HCT116 (cell line): ENCODE measurements around the gene PRKACA. TPM values are rescaled to one million over a fixed set of nuclear protein-coding genes. Genes with fewer than 3 reads are reported as not detected.

Experiments
- ATAC-seq: fragments of 200-7000 bp; cut with Tn5 transposase; 2 replicates; pipeline ENCODE4 v1.9.1; 2020; ENCODE audit warnings: mild to moderate bottlenecking, moderate library complexity
- BruUV-seq: library from RNA; stranded (reverse); fragments of 400-500 nt; replicated peaks from 2 replicates; lab custom pipeline; 2021; lab: Mats Ljungman, UMichigan
- CTCF ChIA-PET: fragments of 300-600 bp; sonication (Branson Sonifier 250); formaldehyde crosslinking; loops from one replicate; lab custom pipeline; 2021; ENCODE audit warnings: antibody characterized with exemption; lab: Charles Lee
- POLR2A ChIA-PET: fragments of 300-600, 350-600 bp; sonication (Branson Sonifier 250); formaldehyde crosslinking; loops from one replicate; lab custom pipeline; 2021; ENCODE audit warnings: antibody characterized with exemption; lab: Charles Lee
- RAD21 ChIA-PET, 2 experiments: fragments of 300-600 bp; sonication (Branson Sonifier 250); formaldehyde crosslinking; loops; one replicate each; lab custom pipeline; 2023; ENCODE audit warnings: low total read pairs in 2 of 2; ENCODE audit not compliant: uncharacterized antibody in 2 of 2, unreplicated experiment in 2 of 2, low non-redundant PET in 1 of 2; lab: Charles Lee
- DNase-seq: peaks from one replicate; pipeline ENCODE4 v3.0.0-alpha.2; 2010; ENCODE audit warnings: low read depth, low spot score
- H2AFZ ChIP-seq: fragments of 200-600 bp; shearing (Covaris generic), sonication (generic); 2 replicates; pipeline ENCODE4 v1.6.1; 2017; ENCODE audit warnings: low read depth, mixed run types, mixed read lengths, antibody characterized with exemption, low read length; ENCODE audit not compliant: poor library complexity, severe bottlenecking
- H3K27ac ChIP-seq: 2 replicates; pipeline ENCODE4 v1.5.1; 2012; ENCODE audit warnings: low read depth, low read length
- H3K27me3 ChIP-seq: fragments of 200-600 bp; sonication (generic); 2 replicates; pipeline ENCODE4 v1.6.1; 2016; ENCODE audit warnings: mixed run types, low read length, mixed read lengths; ENCODE audit not compliant: insufficient read depth
- H3K36me3 ChIP-seq, 2 experiments: fragments of 200-500 bp in 1 of 2; fragments of 200-600 bp in 1 of 2; sonication (Bioruptor generic) in 1 of 2; sonication (generic) in 1 of 2; 2 replicates each; pipeline versions ENCODE4 v1.5.1 to v1.6.1; 2014 to 2016; ENCODE audit warnings: low read length in 2 of 2, inconsistent platforms in 1 of 2, mixed read lengths in 1 of 2, mixed run types in 1 of 2; ENCODE audit not compliant: insufficient read depth in 2 of 2, control insufficient read depth in 1 of 2
- H3K4me1 ChIP-seq, 2 experiments: fragments of 200-600 bp in 1 of 2; sonication (generic) in 1 of 2; 2 replicates each; pipeline versions ENCODE4 v1.5.1 to v1.6.1; 2012 to 2017; ENCODE audit warnings: low read length in 2 of 2, inconsistent platforms in 1 of 2, mild to moderate bottlenecking in 1 of 2, mixed read lengths in 1 of 2, mixed run types in 1 of 2, moderate library complexity in 1 of 2; ENCODE audit not compliant: insufficient read depth in 2 of 2, control insufficient read depth in 1 of 2
- H3K4me2 ChIP-seq: fragments of 200-600 bp; sonication (generic); 2 replicates; pipeline ENCODE4 v1.6.1; 2017; ENCODE audit warnings: mixed run types, low read length, mixed read lengths
- H3K4me3 ChIP-seq, 2 experiments: fragments of 200-600 bp in 1 of 2; sonication (generic) in 1 of 2; replicated peaks in 1 of 2; 2 replicates each; pipeline ENCODE4 v1.5.1; 2011 to 2016; ENCODE audit warnings: low read length in 2 of 2, control low read depth in 1 of 2, low read depth in 1 of 2, mild to moderate bottlenecking in 1 of 2, mixed read lengths in 1 of 2, mixed run types in 1 of 2
- H3K79me2 ChIP-seq: fragments of 200-600 bp; sonication (generic); 2 replicates; pipeline ENCODE4 v1.6.1; 2017; ENCODE audit warnings: mild to moderate bottlenecking, mixed run types, low read length, moderate library complexity, mixed read lengths; ENCODE audit not compliant: insufficient read depth
- H3K9ac ChIP-seq: fragments of 200-600 bp; sonication (generic); 2 replicates; pipeline ENCODE4 v1.6.1; 2016; ENCODE audit warnings: low read length, mixed read lengths
- H3K9me2 ChIP-seq: fragments of 200-600 bp; sonication (generic), shearing (Covaris generic); 2 replicates; pipeline ENCODE4 v1.6.1; 2017; ENCODE audit warnings: mixed run types, mild to moderate bottlenecking, moderate library complexity; ENCODE audit not compliant: insufficient read depth
- H3K9me3 ChIP-seq, 2 experiments: fragments of 200-500 bp in 1 of 2; fragments of 200-600 bp in 1 of 2; sonication (Bioruptor generic) in 1 of 2; sonication (generic) in 1 of 2; 2 replicates each; pipeline ENCODE4 v1.6.1; 2014 to 2017; ENCODE audit warnings: low read length in 2 of 2, mixed read lengths in 2 of 2, inconsistent platforms in 1 of 2, low read depth in 1 of 2, mild to moderate bottlenecking in 1 of 2, mixed run types in 1 of 2, moderate library complexity in 1 of 2; ENCODE audit not compliant: control insufficient read depth in 1 of 2, insufficient read depth in 1 of 2
- H4K20me1 ChIP-seq: fragments of 200-600 bp; sonication (generic), shearing (Covaris generic); 2 replicates; pipeline ENCODE4 v1.6.1; 2017; ENCODE audit warnings: mixed run types, mild to moderate bottlenecking, moderate library complexity; ENCODE audit not compliant: insufficient read depth
- CBX3 ChIP-seq: IDR thresholded peaks from 2 replicates; pipeline ENCODE4 v1.6.1; 2012; ENCODE audit warnings: low read depth
- CTCF ChIP-seq, 3 experiments: fragments of 200-600 bp in 1 of 3; sonication (generic) in 1 of 3; IDR thresholded peaks in 2 of 3; conservative IDR thresholded peaks in 1 of 3; 2 replicates each; pipeline ENCODE4 v1.5.1; 2012 to 2017; ENCODE audit warnings: low read depth in 2 of 3, low read length in 2 of 3, antibody characterized with exemption in 1 of 3, borderline replicate concordance in 1 of 3, control low read depth in 1 of 3, mild to moderate bottlenecking in 1 of 3, mixed read lengths in 1 of 3, mixed run types in 1 of 3, moderate library complexity in 1 of 3; ENCODE audit not compliant: insufficient read depth in 1 of 3
- EGR1 ChIP-seq: IDR thresholded peaks from 2 replicates; pipeline ENCODE4 v1.6.1; 2012; ENCODE audit warnings: low read depth
- ELF1 ChIP-seq: IDR thresholded peaks from 2 replicates; pipeline ENCODE4 v1.6.1; 2012; ENCODE audit warnings: low read depth, borderline replicate concordance
- EZH2 ChIP-seq: fragments of 200-600 bp; sonication (generic); IDR thresholded peaks from 2 replicates; pipeline ENCODE4 v1.6.1; 2017; ENCODE audit warnings: antibody characterized with exemption, mixed run types
- POLR2AphosphoS5 ChIP-seq: IDR thresholded peaks from 2 replicates; pipeline ENCODE4 v1.6.1; 2011; ENCODE audit warnings: mild to moderate bottlenecking, low read depth, low read length, moderate library complexity
- RAD21 ChIP-seq: IDR thresholded peaks from 2 replicates; pipeline ENCODE4 v1.6.1; 2012; ENCODE audit warnings: low read depth, mild to moderate bottlenecking
- REST ChIP-seq: IDR thresholded peaks from 2 replicates; pipeline ENCODE4 v1.6.1; 2012; ENCODE audit warnings: low read depth
- SRF ChIP-seq: IDR thresholded peaks from 2 replicates; pipeline ENCODE4 v1.6.1; 2012; ENCODE audit warnings: low read depth
- TCF7L2 ChIP-seq: IDR thresholded peaks from 2 replicates; pipeline ENCODE4 v1.7.0; 2011; ENCODE audit warnings: borderline replicate concordance, inconsistent platforms; ENCODE audit not compliant: insufficient read depth, insufficient read length; ENCODE audit errors: extremely low read depth
- YY1 ChIP-seq: IDR thresholded peaks from 2 replicates; pipeline ENCODE4 v1.6.1; 2011; ENCODE audit warnings: low read length, low read depth, moderate library complexity, mild to moderate bottlenecking; ENCODE audit not compliant: insufficient replicate concordance; ENCODE audit errors: extremely low read depth
- ZFX ChIP-seq: fragments of 450-650 bp; IDR thresholded peaks from 2 replicates; pipeline ENCODE4 v1.6.1; 2017
- intact Hi-C: fragments of 100-400 bp; cut with micrococcal nuclease; formaldehyde crosslinking; loops from 2 replicates; pipeline ENCODE4 v1.10.0; 2022
- total RNA-seq: library from RNA; stranded (reverse); gene quantifications from one replicate; pipeline ENCODE4 v1.2.1, GENCODE V29; 2021; ENCODE audit not compliant: unreplicated experiment

Gene PRKACA
- total RNA-seq, 1 experiment from 2014 or later = 95.7 TPM

- H3K9me3 ChIP-seq = no peaks in the 10 kb centered on the region
- BruUV-seq = no TSS peak
- no peak overlapping the region for H3K4me2 ChIP-seq
- no peak for TF ChIP-seq ZFX
- TF ChIP-seq EGR1 = no peak
- TF ChIP-seq CTCF (IDR thresholded peaks at IDR 0.05 in 2 of 3, conservative IDR thresholded peaks at IDR 0.05 in 1 of 3; ENCODE audit: borderline replicate concordance in 1 of 3, insufficient read depth in 1 of 3, low read depth in 2 of 3, low read length in 2 of 3) = no peak
- no peak for TF ChIP-seq RAD21
- TF ChIP-seq REST = no peak
- TF ChIP-seq CBX3 = no peak
- TF ChIP-seq POLR2AphosphoS5 = no peak
- TF ChIP-seq YY1 = no peak
- TF ChIP-seq EZH2 = no peak
- no peak for TF ChIP-seq SRF
- no peak for TF ChIP-seq TCF7L2
- TF ChIP-seq ELF1 = no peak
- TF ChIP-seq, all 23 proteins: peak for 0
- ChIA-PET POLR2A (interaction anchor here (0.6 kb wide), 1 partner anchor 29 kb away, joined by 3 read pairs; no protein-coding TSS in a partner anchor), RAD21 (no interaction called here), CTCF (interaction anchor here (1.2 kb wide), 1 partner anchor 10 kb away, joined by 7 read pairs; no protein-coding TSS in a partner anchor)
- Histone ChIP-seq H3K27me3 (no peaks in the 10 kb centered on the region), H3K79me2 (no peaks in the 10 kb centered on the region), H3K9me2 (no peaks in the 10 kb centered on the region), H3K36me3 (peaks cover 0 to 6% of the 10 kb centered on the region in 2 experiments; a peak in 2 of 4 replicates), H4K20me1 (no peaks in the 10 kb centered on the region), H3K27ac (no peak overlapping the region), H3K4me1 (peaks cover 1 to 11% of the 10 kb centered on the region in 2 experiments), H3K4me3 (no peak overlapping the region), H2AFZ (no peak overlapping the region), H3K9ac (no peak overlapping the region)
- DNase-seq = no peak
- intact Hi-C loops = no loop called here
- no peak for ATAC-seq
Observed at GRCh38 chr19:14053032-14053431, 64.5 kb downstream of the PRKACA start.
